ENCODE results near the gene PCP2. TPM values are rescaled to one million over a fixed set of nuclear protein-coding genes. Genes with fewer than 3 reads are reported as not detected.

PCP2 gene
- polyA plus RNA-seq, 1 experiment: not detected

- DNase-seq (ENCODE audit: low read depth, low spot score): no peak
- POLR2A ChIA-PET: interaction anchor here (0.6 kb wide), 1 partner anchor 10 kb away, joined by 3 read pairs; no protein-coding TSS in a partner anchor
- CTCF ChIA-PET: no interaction called here
- H3K9me3 ChIP-seq (ENCODE audit: control insufficient read depth, insufficient read depth, low read length): no peaks in the 10 kb centered on the region; the same call in 1 of the 2 replicates
- H3K27me3 ChIP-seq (ENCODE audit: control insufficient read depth, insufficient read depth, low read length): no peaks in the 10 kb centered on the region
- TF ChIP-seq CTCF (IDR thresholded peaks at IDR 0.05; ENCODE audit: low read depth, low read length): no peak
- H3K27ac ChIP-seq (ENCODE audit: low read depth, low read length): no peak overlapping the region
- H3K4me3 ChIP-seq (ENCODE audit: low read depth, low read length): no peak overlapping the region
These were observed 8.7 kb downstream of the PCP2 start for GRCh38 chr19:7624810-7625209.

GRCh38 chr19:7623725-7624603 is 9.6 kb downstream of the PCP2 start:
- Histone ChIP-seq H3K27ac (ENCODE audit: low read depth, low read length) (no peak overlapping the region), H3K4me3 (ENCODE audit: low read depth, low read length) (no peak overlapping the region), H3K27me3 (ENCODE audit: control insufficient read depth, insufficient read depth, low read length) (no peaks in the 10 kb centered on the region), H3K9me3 (ENCODE audit: control insufficient read depth, insufficient read depth, low read length) (no peaks in the 10 kb centered on the region; the same call in 1 of the 2 replicates)
- no peak for DNase-seq (ENCODE audit: low read depth, low spot score)
- no peak for TF ChIP-seq CTCF (IDR thresholded peaks at IDR 0.05; ENCODE audit: low read depth, low read length)
- ChIA-PET POLR2A (interaction anchor here (1.1 kb wide), 1 partner anchor 10 kb away, joined by 3 read pairs; the partner anchor contains the start of gene PCP2), CTCF (no interaction called here)

GRCh38 chr19:7622933-7623685 is 10.4 kb downstream of the PCP2 start:
- POLR2A ChIA-PET: interaction anchor here (1.1 kb wide), 1 partner anchor 11 kb away, joined by 3 read pairs; the partner anchor contains the start of gene PCP2
- no peak for TF ChIP-seq CTCF (IDR thresholded peaks at IDR 0.05; ENCODE audit: low read depth, low read length)

GRCh38 chr19:7620442-7621412 is 12.8 kb downstream of the PCP2 start:
- Histone ChIP-seq H3K9me3 (ENCODE audit: control insufficient read depth, insufficient read depth, low read length) (no peaks in the 10 kb centered on the region; the same call in 1 of the 2 replicates), H3K27ac (ENCODE audit: low read depth, low read length) (no peak overlapping the region), H3K4me3 (ENCODE audit: low read depth, low read length) (no peak overlapping the region), H3K27me3 (ENCODE audit: control insufficient read depth, insufficient read depth, low read length) (no peaks in the 10 kb centered on the region)
- DNase-seq (ENCODE audit: low read depth, low spot score): no peak
- POLR2A ChIA-PET: no interaction called here
- no peak for TF ChIP-seq CTCF (IDR thresholded peaks at IDR 0.05; ENCODE audit: low read depth, low read length)
- CTCF ChIA-PET: no interaction called here

More at GRCh38 chr19:7622933-7623685, 10.4 kb downstream of the PCP2 start:
- H3K27me3 ChIP-seq (ENCODE audit: control insufficient read depth, insufficient read depth, low read length): no peaks in the 10 kb centered on the region
- no peak overlapping the region for H3K27ac ChIP-seq (ENCODE audit: low read depth, low read length)
- no peak for DNase-seq (ENCODE audit: low read depth, low spot score)
- CTCF ChIA-PET: no interaction called here
- H3K9me3 ChIP-seq (ENCODE audit: control insufficient read depth, insufficient read depth, low read length): no peaks in the 10 kb centered on the region; the same call in 1 of the 2 replicates
- H3K4me3 ChIP-seq (ENCODE audit: low read depth, low read length): no peak overlapping the region

All from AG04450 (cell line).